GM12865 (cell line): ENCODE results near the gene MAP4K3.

ENCODE experiments used
- DNase-seq: peaks from one replicate; pipeline ENCODE4 v3.0.0; 2010; ENCODE audit warnings: low read depth
- H3K4me3 ChIP-seq: 2 replicates; pipeline ENCODE4 v1.5.1; 2011; ENCODE audit warnings: mild to moderate bottlenecking, low read depth, low read length, control low read depth
- CTCF ChIP-seq: IDR thresholded peaks from 2 replicates; pipeline ENCODE4 v1.5.1; 2011; ENCODE audit warnings: low read length, control low read depth, low read depth, inconsistent platforms; ENCODE audit not compliant: insufficient read depth; ENCODE audit errors: missing control alignments

Gene MAP4K3

GRCh38 chr2:39401319-39401718 is 35.8 kb downstream of the MAP4K3 start:
- TF ChIP-seq CTCF: no peak
- no peak for DNase-seq

GRCh38 chr2:39399570-39399969 is 37.5 kb downstream of the MAP4K3 start:
- no peak overlapping the region for H3K4me3 ChIP-seq
- no peak for DNase-seq
- TF ChIP-seq CTCF: no peak

More at GRCh38 chr2:39401319-39401718, 35.8 kb downstream of the MAP4K3 start:
- H3K4me3 ChIP-seq: no peak overlapping the region

- no peak for TF ChIP-seq CTCF
- DNase-seq: no peak
- no peak overlapping the region for H3K4me3 ChIP-seq
These were observed 41.8 kb downstream of the MAP4K3 start for GRCh38 chr2:39395313-39395712.

GRCh38 chr2:39394516-39394961 is 42.5 kb downstream of the MAP4K3 start:
- H3K4me3 ChIP-seq: no peak overlapping the region
- DNase-seq: no peak
- TF ChIP-seq CTCF: no peak

- no peak for TF ChIP-seq CTCF
- DNase-seq: no peak
- H3K4me3 ChIP-seq: no peak overlapping the region
These were observed 44.4 kb downstream of the MAP4K3 start for GRCh38 chr2:39392672-39393071.

GRCh38 chr2:39390216-39390615 is 46.9 kb downstream of the MAP4K3 start:
- no peak for DNase-seq
- H3K4me3 ChIP-seq: no peak overlapping the region
- no peak for TF ChIP-seq CTCF

GRCh38 chr2:39386064-39386463 is 51.0 kb downstream of the MAP4K3 start:
- no peak for TF ChIP-seq CTCF
- no peak overlapping the region for H3K4me3 ChIP-seq
- no peak for DNase-seq
